GM12878 (cell line): Measurements from ENCODE around the gene GJA4. TPM values are rescaled to one million over a fixed set of nuclear protein-coding genes. Genes with fewer than 3 reads are reported as not detected.

Experiments used
- ATAC-seq: fragments of 200-7000 bp; cut with Tn5 transposase; 3 replicates; pipeline ENCODE4 v1.9.1; 2020; ENCODE audit warnings: mild to moderate bottlenecking, moderate library complexity
- BruUV-seq: library from RNA; stranded (reverse); fragments of 400-500 nt; replicated peaks from 2 replicates; lab custom pipeline; 2021; lab: Mats Ljungman, UMichigan
- CTCF ChIA-PET: fragments of 300-600 bp; sonication (Branson Sonifier 250); formaldehyde crosslinking; extraction: SDS; loops from one replicate; lab custom pipeline; 2021; ENCODE audit warnings: inconsistent platforms; lab: Yijun Ruan, JAX
- POLR2A ChIA-PET: fragments of 350-600 bp; formaldehyde crosslinking; extraction: SDS; loops from one replicate; lab custom pipeline; 2021; ENCODE audit warnings: inconsistent platforms; lab: Charles Lee
- RAD21 ChIA-PET: fragments of 300-600 bp; sonication (Branson Sonifier 250); formaldehyde crosslinking; loops from one replicate; lab custom pipeline; 2023; ENCODE audit warnings: antibody characterized with exemption; ENCODE audit not compliant: unreplicated experiment; lab: Charles Lee
- SMC1A ChIA-PET: fragments of 300-600 bp; sonication (Branson Sonifier 250); formaldehyde crosslinking; loops from one replicate; lab custom pipeline; 2023; ENCODE audit not compliant: unreplicated experiment, uncharacterized antibody; lab: Charles Lee
- DNase-seq: peaks from one replicate; pipeline ENCODE4 v3.0.0-alpha.2; 2011; ENCODE audit warnings: low read depth, low spot score
- FAIRE-seq: peaks from 3 replicates; lab custom pipeline; 2011; peaks lifted over from hg19 to GRCh38; lab: Jason Lieb, UNC
- H2AFZ ChIP-seq: 2 replicates; pipeline ENCODE4 v1.6.0; 2011; ENCODE audit warnings: low read depth, low read length, control low read depth; ENCODE audit not compliant: control insufficient read depth
- H3K27ac ChIP-seq: 2 replicates; pipeline ENCODE4 v1.5.1; 2011; ENCODE audit warnings: control low read depth; ENCODE audit not compliant: control insufficient read depth, insufficient read depth
- H3K27me3 ChIP-seq, 2 experiments: replicated peaks in 1 of 2; 2 replicates each; pipeline versions ENCODE4 v1.6.0 to v1.6.1; 2011; ENCODE audit warnings: low read length in 1 of 2; ENCODE audit not compliant: control insufficient read depth in 2 of 2, insufficient read depth in 2 of 2
- H3K36me3 ChIP-seq, 2 experiments: 2 replicates each; pipeline ENCODE4 v1.5.1; 2011; ENCODE audit warnings: low read length in 1 of 2; ENCODE audit not compliant: control insufficient read depth in 2 of 2, insufficient read depth in 2 of 2
- H3K4me1 ChIP-seq: 2 replicates; pipeline ENCODE4 v1.6.1; 2011; ENCODE audit warnings: mild to moderate bottlenecking, low read length, moderate library complexity, mixed read lengths; ENCODE audit not compliant: control insufficient read depth, insufficient read depth
- H3K4me2 ChIP-seq: 2 replicates; pipeline ENCODE4 v1.6.0; 2011; ENCODE audit warnings: control low read depth; ENCODE audit not compliant: control insufficient read depth, insufficient read depth
- H3K4me3 ChIP-seq: fragments of 200-600 bp; sonication (generic); 2 replicates; pipeline ENCODE4 v1.5.1; 2016
- H3K79me2 ChIP-seq: 2 replicates; pipeline ENCODE4 v1.6.0; 2011; ENCODE audit warnings: low read length; ENCODE audit not compliant: control insufficient read depth, insufficient read depth
- H3K9ac ChIP-seq: 2 replicates; pipeline ENCODE4 v1.8.0; 2011; ENCODE audit warnings: low read length, control low read depth, mixed read lengths; ENCODE audit not compliant: control insufficient read depth, insufficient read depth
- H3K9me3 ChIP-seq: replicated peaks from 3 replicates; pipeline ENCODE4 v1.5.1; 2011; ENCODE audit warnings: mild to moderate bottlenecking, low read length; ENCODE audit not compliant: control insufficient read depth, insufficient read depth
- H4K20me1 ChIP-seq: 2 replicates; pipeline ENCODE4 v1.6.0; 2011; ENCODE audit not compliant: control insufficient read depth, insufficient read depth
- ASH2L ChIP-seq: fragments of 300-600, 200-600 bp; sonication (generic); IDR thresholded peaks from 2 replicates; pipeline ENCODE4 v1.6.1; 2017; ENCODE audit warnings: low read depth, mild to moderate bottlenecking, borderline replicate concordance
- BMI1 ChIP-seq: fragments of 450-650 bp; IDR thresholded peaks from 2 replicates; pipeline ENCODE4 v1.6.1; 2016; ENCODE audit warnings: mild to moderate bottlenecking, moderate library complexity, borderline replicate concordance
- CREB1 ChIP-seq: IDR thresholded peaks from 2 replicates; pipeline ENCODE4 v1.6.1; 2012; ENCODE audit warnings: low read depth, mild to moderate bottlenecking, inconsistent platforms
- CUX1 ChIP-seq: IDR thresholded peaks from 2 replicates; pipeline ENCODE4 v1.6.1; 2012; ENCODE audit warnings: improper control_type of control experiment, low read depth, low read length; ENCODE audit not compliant: insufficient replicate concordance
- EED ChIP-seq: sonication (generic); IDR thresholded peaks from 2 replicates; pipeline ENCODE4 v1.6.1; 2016; ENCODE audit warnings: antibody characterized with exemption, low read depth
- ETV6 ChIP-seq, 2 experiments: fragments of 450-650 bp in 1 of 2; IDR thresholded peaks in 1 of 2; conservative IDR thresholded peaks in 1 of 2; 2 replicates each; pipeline ENCODE4 v1.6.1; 2014; ENCODE audit warnings: antibody characterized with exemption in 1 of 2, borderline replicate concordance in 1 of 2, low read depth in 1 of 2, mild to moderate bottlenecking in 1 of 2, moderate library complexity in 1 of 2
- FOS ChIP-seq: IDR thresholded peaks from 3 replicates; pipeline ENCODE4 v1.6.1; 2011; ENCODE audit warnings: borderline replicate concordance; ENCODE audit not compliant: insufficient read length; ENCODE audit errors: extremely low read depth
- JUNB ChIP-seq: IDR thresholded peaks from 2 replicates; pipeline ENCODE4 v1.6.1; 2016; ENCODE audit warnings: antibody characterized with exemption, mild to moderate bottlenecking
- SP1 ChIP-seq: IDR thresholded peaks from one replicate; pipeline ENCODE4 v1.6.1; 2011; ENCODE audit warnings: low read depth, low read length
- SRF ChIP-seq, 2 experiments: IDR thresholded peaks; 2 replicates each; pipeline ENCODE4 v1.6.1; 2011; ENCODE audit warnings: low read depth in 2 of 2, low read length in 2 of 2, mild to moderate bottlenecking in 1 of 2, moderate library complexity in 1 of 2
- STAT3 ChIP-seq: IDR thresholded peaks from 2 replicates; pipeline ENCODE4 v1.6.1; 2011; ENCODE audit warnings: low read depth, low read length, improper control_type of control experiment
- YBX1 ChIP-seq: fragments of 450-650 bp; IDR thresholded peaks from 2 replicates; pipeline ENCODE4 v1.6.1; 2016; ENCODE audit warnings: antibody characterized with exemption
- ZBTB4 ChIP-seq: fragments of 450-650 bp; formaldehyde crosslinking; IDR thresholded peaks from 2 replicates; pipeline ENCODE4 v1.4.0; 2022; ENCODE audit warnings: mild to moderate bottlenecking, moderate library complexity
- ZNF274 ChIP-seq: IDR thresholded peaks from one replicate; pipeline ENCODE4 v1.8.0; 2011; ENCODE audit not compliant: insufficient read length, insufficient read depth
- WGBS: methylation state at CpG from one replicate; pipeline ENCODE4 v1.1.6; 2016; ENCODE audit warnings: low lambda C conversion rate; ENCODE audit not compliant: insufficient replicate concordance, insufficient coverage; ENCODE audit errors: missing lambda C conversion rate; 5-methylcytosine and 5-hydroxymethylcytosine counted together
- in situ Hi-C: fragments of 300-500 bp; cut with MboI; formaldehyde crosslinking; loops from 9 replicates; pipeline ENCODE4 v1.14.3; 2018; ENCODE audit warnings: mixed read lengths
- intact Hi-C: fragments of 100-400 bp; cut with micrococcal nuclease; formaldehyde crosslinking; loops from one replicate; pipeline ENCODE4 v1.14.2; 2022; ENCODE audit not compliant: unreplicated experiment
- polyA plus RNA-seq, 11 experiments: library from polyadenylated mRNA; depleted of rRNA in 4 of 11; unstranded in 6 of 11; stranded (reverse) in 5 of 11; fragments of >200 nt; fragmentation: Nextera tagmentation in 4 of 11; fragmentation: Illumina TruSeq in 1 of 11; extraction: Ambion mirVana in 4 of 11; extraction: Trizol in 1 of 11; gene quantifications; 1 replicate in 1 of 11; 2 replicates in 10 of 11; pipeline versions ENCODE4 v1.2.1 to v1.2.3, GENCODE V29; 2011 to 2016; ENCODE audit warnings: inconsistent platforms in 2 of 11, missing spikeins in 2 of 11, low read depth in 1 of 11
- total RNA-seq, 4 experiments: library from RNA; depleted of rRNA in 3 of 4; stranded (reverse); fragments of >200 nt in 3 of 4; fragmentation: Illumina TruSeq in 1 of 4; extraction: Trizol in 1 of 4; gene quantifications; 2 replicates each; pipeline versions ENCODE4 v1.2.1 to v1.2.3, GENCODE V29; 2013 to 2021

Gene GJA4
- total and polyA plus RNA-seq, 10 of the 15 experiments (the other 5 are each of a cell fraction or from before 2014, with no cell fraction given) = 0.09 to 0.18 TPM; not detected in 8

GRCh38 chr1:34771573-34772371 is 21.0 kb upstream of the GJA4 start:
- 24% methylated on average over 16 of the region's 16 CpGs for whole genome bisulfite sequencing
- no peaks in the 10 kb centered on the region for H3K4me1 ChIP-seq
- RAD21 ChIA-PET = no interaction called here
- H3K4me3 ChIP-seq = no peak overlapping the region
- H3K9me3 ChIP-seq = no peaks in the 10 kb centered on the region
- no peak overlapping the region for H3K4me2 ChIP-seq
- H2AFZ ChIP-seq = no peak overlapping the region
- H4K20me1 ChIP-seq = no peaks in the 10 kb centered on the region
- POLR2A ChIA-PET = interaction anchor here (0.6 kb wide), 1 partner anchor 1817 kb away, joined by 3 read pairs; no protein-coding TSS in a partner anchor
- intact Hi-C loops = no loop called here
- H3K9ac ChIP-seq = no peak overlapping the region
- SMC1A ChIA-PET = no interaction called here
- CTCF ChIA-PET = interaction anchor here (1.0 kb wide), 1 partner anchor 9 kb away, joined by 3 read pairs; no protein-coding TSS in a partner anchor
- DNase-seq (no peak), ATAC-seq (no peak), FAIRE-seq (no peak)
- no peaks in the 10 kb centered on the region for H3K79me2 ChIP-seq
- no TSS peak for BruUV-seq
- no peak overlapping the region for H3K27ac ChIP-seq
- H3K27me3 ChIP-seq = no peaks in the 10 kb centered on the region; a peak in 1 of 4 replicates
- no peaks in the 10 kb centered on the region for H3K36me3 ChIP-seq
- in situ Hi-C loops = no loop called here
- no peak for TF ChIP-seq STAT3
- TF ChIP-seq YBX1 = no peak
- no peak for TF ChIP-seq SRF (IDR thresholded peaks at IDR 0.05; ENCODE audit: low read depth in 2 of 2, low read length in 2 of 2)
- TF ChIP-seq ASH2L = no peak
- no peak for TF ChIP-seq FOS
- TF ChIP-seq ZBTB4 (CRISPR knock-in tag) = no peak
- TF ChIP-seq BMI1 = no peak
- no peak for TF ChIP-seq ETV6 (conservative IDR thresholded peaks at IDR 0.05 in 1 of 2, IDR thresholded peaks at IDR 0.05 in 1 of 2; ENCODE audit: borderline replicate concordance in 1 of 2, low read depth in 1 of 2)
- no peak for TF ChIP-seq SP1
- TF ChIP-seq EED = no peak
- TF ChIP-seq JUNB = no peak
- TF ChIP-seq CREB1 = no peak
- TF ChIP-seq CUX1 = no peak
- no peak for TF ChIP-seq ZNF274
